IPS-20b (cell line): Measurements from ENCODE around the gene FHL3.
"Not testable (repeated sequence)": the region's sequence is repeated elsewhere in the genome, so short reads cannot be mapped to it uniquely, and the experiment has no call there.

Experiments used
- H3K27ac ChIP-seq: one replicate; pipeline ENCODE4 v1.5.1; 2013; ENCODE audit warnings: low read length
- H3K27me3 ChIP-seq: 2 replicates; pipeline ENCODE4 v1.6.1; 2013; ENCODE audit warnings: mild to moderate bottlenecking, low read length, inconsistent platforms; ENCODE audit not compliant: insufficient read depth
- H3K36me3 ChIP-seq: 2 replicates; pipeline ENCODE4 v1.6.1; 2013; ENCODE audit warnings: low read depth, mild to moderate bottlenecking, inconsistent platforms, low read length, moderate library complexity; ENCODE audit not compliant: insufficient read depth
- H3K4me1 ChIP-seq: 2 replicates; pipeline ENCODE4 v1.6.1; 2013; ENCODE audit warnings: mild to moderate bottlenecking, control low read depth, inconsistent platforms, low read length, moderate library complexity; ENCODE audit not compliant: insufficient read depth
- H3K4me3 ChIP-seq: 2 replicates; pipeline ENCODE4 v1.5.1; 2013; ENCODE audit warnings: mild to moderate bottlenecking, low read length, inconsistent platforms
- H3K9ac ChIP-seq: 2 replicates; pipeline ENCODE4 v1.6.1; 2013; ENCODE audit warnings: low read depth, mild to moderate bottlenecking, inconsistent platforms, low read length, moderate library complexity
- H3K9me3 ChIP-seq: 2 replicates; pipeline ENCODE4 v1.6.1; 2013; ENCODE audit warnings: mild to moderate bottlenecking, low read depth, low read length, inconsistent platforms; ENCODE audit not compliant: insufficient read depth

The FHL3 gene

GRCh38 chr1:37995751-37996345 is 9.5 kb downstream of the FHL3 start:
- H3K27me3 ChIP-seq, result no peaks in the 10 kb centered on the region
- H3K9me3 ChIP-seq, result no peaks in the 10 kb centered on the region
- peak overlapping the region; percentile 95 for H3K27ac ChIP-seq
- H3K36me3 ChIP-seq, result peaks cover 23% of the 10 kb centered on the region
- peak overlapping the region; percentile 73 for H3K4me3 ChIP-seq
- H3K9ac ChIP-seq, result peak overlapping the region; percentile 87; the same call in 1 of the 2 replicates
- peaks cover 33% of the 10 kb centered on the region for H3K4me1 ChIP-seq

GRCh38 chr1:37994886-37995566 is 10.3 kb downstream of the FHL3 start:
- H3K4me3 ChIP-seq, result peak overlapping the region; percentile 73
- H3K36me3 ChIP-seq, result peaks cover 23% of the 10 kb centered on the region
- H3K9me3 ChIP-seq, result no peaks in the 10 kb centered on the region
- H3K4me1 ChIP-seq, result peaks cover 25% of the 10 kb centered on the region
- H3K9ac ChIP-seq, result peak overlapping the region; percentile 87; the same call in 1 of the 2 replicates
- H3K27ac ChIP-seq, result peak overlapping the region; percentile 39
- H3K27me3 ChIP-seq, result no peaks in the 10 kb centered on the region

- no peaks in the 10 kb centered on the region for H3K27me3 ChIP-seq
- peaks cover 38% of the 10 kb centered on the region for H3K36me3 ChIP-seq
- H3K27ac ChIP-seq, result peak overlapping the region; percentile 32
These were observed 15.9 kb downstream of the FHL3 start for GRCh38 chr1:37989361-37989930.

GRCh38 chr1:37987679-37988078 is 17.6 kb downstream of the FHL3 start:
- no peak overlapping the region for H3K9ac ChIP-seq
- H3K27ac ChIP-seq, result no peak overlapping the region
- H3K27me3 ChIP-seq, result no peaks in the 10 kb centered on the region
- no peak overlapping the region; the same call in 1 of the 2 replicates for H3K4me3 ChIP-seq
- no peaks in the 10 kb centered on the region for H3K9me3 ChIP-seq
- peaks cover 6% of the 10 kb centered on the region; the same call in 1 of the 2 replicates for H3K4me1 ChIP-seq
- peaks cover 53% of the 10 kb centered on the region for H3K36me3 ChIP-seq

More at GRCh38 chr1:37989361-37989930, 15.9 kb downstream of the FHL3 start:
- Histone ChIP-seq H3K9me3 (no peaks in the 10 kb centered on the region), H3K9ac (peak overlapping the region; percentile 98), H3K4me3 (peak overlapping the region; percentile 91), H3K4me1 (peaks cover 6% of the 10 kb centered on the region; the same call in 1 of the 2 replicates)

- Histone ChIP-seq H3K27me3 (no peaks in the 10 kb centered on the region), H3K27ac (no peak overlapping the region), H3K36me3 (peaks cover 94% of the 10 kb centered on the region), H3K4me1 (peaks cover 4% of the 10 kb centered on the region; the same call in 1 of the 2 replicates), H3K4me3 (no peak overlapping the region), H3K9me3 (no peaks in the 10 kb centered on the region), H3K9ac (no peak overlapping the region)
These were observed 21.8 kb downstream of the FHL3 start for GRCh38 chr1:37983546-37983945.

GRCh38 chr1:37978541-37978940 is 26.8 kb downstream of the FHL3 start:
- H3K36me3 ChIP-seq, result peaks cover 92% of the 10 kb centered on the region
- H3K27ac ChIP-seq, result no peak overlapping the region
- no peaks in the 10 kb centered on the region for H3K4me1 ChIP-seq
- no peaks in the 10 kb centered on the region for H3K9me3 ChIP-seq
- no peaks in the 10 kb centered on the region for H3K27me3 ChIP-seq
- no peak overlapping the region for H3K4me3 ChIP-seq
- H3K9ac ChIP-seq, result no peak overlapping the region

GRCh38 chr1:37975083-37975482 is 30.2 kb downstream of the FHL3 start:
- not testable (repeated sequence) for H3K9ac ChIP-seq, H3K9me3 ChIP-seq, H3K4me3 ChIP-seq, H3K27ac ChIP-seq, H3K4me1 ChIP-seq, H3K27me3 ChIP-seq
- peaks cover 81% of the 10 kb centered on the region for H3K36me3 ChIP-seq

- no peak overlapping the region for H3K9ac ChIP-seq
- peaks cover 81% of the 10 kb centered on the region for H3K36me3 ChIP-seq
- no peaks in the 10 kb centered on the region for H3K9me3 ChIP-seq
- no peaks in the 10 kb centered on the region for H3K4me1 ChIP-seq
- no peak overlapping the region for H3K27ac ChIP-seq
- H3K27me3 ChIP-seq, result no peaks in the 10 kb centered on the region
- H3K4me3 ChIP-seq, result no peak overlapping the region
These were observed 30.7 kb downstream of the FHL3 start for GRCh38 chr1:37974567-37974966.

GRCh38 chr1:37973684-37974083 is 31.6 kb downstream of the FHL3 start:
- H3K36me3 ChIP-seq, result peaks cover 81% of the 10 kb centered on the region
- H3K27ac ChIP-seq, H3K9ac ChIP-seq, H3K4me3 ChIP-seq, H3K4me1 ChIP-seq, H3K27me3 ChIP-seq, H3K9me3 ChIP-seq: not testable (repeated sequence)

- no peaks in the 10 kb centered on the region for H3K27me3 ChIP-seq
- no peak overlapping the region for H3K9ac ChIP-seq
- no peaks in the 10 kb centered on the region for H3K9me3 ChIP-seq
- H3K27ac ChIP-seq, result no peak overlapping the region
- H3K4me1 ChIP-seq, result peaks cover 3% of the 10 kb centered on the region; the same call in 1 of the 2 replicates
- H3K4me3 ChIP-seq, result no peak overlapping the region
- peaks cover 73% of the 10 kb centered on the region for H3K36me3 ChIP-seq
These were observed 40.0 kb downstream of the FHL3 start for GRCh38 chr1:37965301-37965700.

- H3K4me1 ChIP-seq, H3K4me3 ChIP-seq, H3K9me3 ChIP-seq, H3K9ac ChIP-seq, H3K27me3 ChIP-seq, H3K27ac ChIP-seq: not testable (repeated sequence)
- H3K36me3 ChIP-seq, result peaks cover 74% of the 10 kb centered on the region
These were observed 41.2 kb downstream of the FHL3 start for GRCh38 chr1:37964106-37964505.

GRCh38 chr1:37958690-37959089 is 46.6 kb downstream of the FHL3 start:
- H3K4me3 ChIP-seq, result no peak overlapping the region
- H3K36me3 ChIP-seq, result peaks cover 61% of the 10 kb centered on the region
- H3K4me1 ChIP-seq, result no peaks in the 10 kb centered on the region
- no peaks in the 10 kb centered on the region for H3K27me3 ChIP-seq
- H3K9me3 ChIP-seq, result no peaks in the 10 kb centered on the region
- no peak overlapping the region for H3K27ac ChIP-seq
- no peak overlapping the region for H3K9ac ChIP-seq
